HG02884 (cell line): ENCODE results near the gene DCAF11.

Experiments
- ATAC-seq: cut with Tn5 transposase; IDR thresholded peaks from one replicate; pipeline ENCODE4 v1.9.1; 2021; ENCODE audit warnings: mild to moderate bottlenecking, moderate library complexity; ENCODE audit not compliant: unreplicated experiment

The DCAF11 gene

DNA sequence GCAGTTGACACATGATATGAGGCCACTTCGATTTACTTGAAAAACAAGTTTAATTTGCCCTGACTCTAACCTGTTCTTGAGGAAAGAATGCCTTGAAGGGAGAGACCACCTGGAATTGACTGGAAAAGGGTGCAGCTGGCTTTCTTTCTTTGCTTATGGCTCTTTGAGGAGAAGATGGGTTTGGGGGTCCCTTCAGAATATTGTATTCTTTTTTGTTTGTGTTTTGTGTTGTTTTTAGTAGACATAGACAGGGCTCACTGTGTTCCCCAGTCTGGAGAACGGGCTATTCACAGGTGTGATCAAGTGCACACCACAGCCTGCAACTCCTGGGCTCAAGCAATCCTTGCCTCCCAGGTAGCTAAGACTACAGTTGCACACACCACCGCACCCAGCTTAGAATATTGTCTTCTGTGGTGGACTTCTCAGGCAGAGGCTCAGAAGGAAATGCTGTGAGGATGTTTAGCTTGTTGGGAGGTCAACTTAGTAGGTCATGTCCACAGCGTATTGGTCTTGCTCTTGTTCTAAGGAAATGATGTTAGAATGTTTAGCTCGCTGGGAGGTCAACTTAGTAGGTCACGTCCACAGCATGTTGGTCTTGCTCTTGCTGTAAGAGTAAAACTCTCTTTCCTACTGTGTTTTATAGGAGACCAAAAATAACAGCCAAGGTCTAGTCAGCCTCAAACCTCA is 1.7 kb downstream of the DCAF11 start:
- no peak for ATAC-seq

DNA sequence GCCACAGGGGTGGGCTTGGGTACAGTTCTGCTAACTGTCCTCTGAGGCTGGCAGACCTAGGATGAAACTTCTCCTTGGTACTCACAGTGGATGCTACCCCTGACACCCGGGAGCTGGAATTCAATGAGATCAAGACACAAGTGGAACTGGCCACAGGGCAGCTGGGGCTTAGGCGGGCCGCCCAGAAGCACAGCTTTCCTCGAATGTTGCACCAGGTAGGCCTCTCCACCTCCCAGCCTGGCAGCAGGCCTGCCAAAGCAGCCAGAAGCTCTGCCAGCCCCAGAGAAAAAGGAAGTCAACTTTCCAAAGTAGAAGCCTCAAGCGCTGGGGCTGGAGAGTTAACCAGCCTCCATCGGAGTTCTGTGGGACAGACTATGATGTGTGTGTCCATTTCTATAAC is 2.6 kb downstream of the DCAF11 start:
- ATAC-seq = no peak

DNA sequence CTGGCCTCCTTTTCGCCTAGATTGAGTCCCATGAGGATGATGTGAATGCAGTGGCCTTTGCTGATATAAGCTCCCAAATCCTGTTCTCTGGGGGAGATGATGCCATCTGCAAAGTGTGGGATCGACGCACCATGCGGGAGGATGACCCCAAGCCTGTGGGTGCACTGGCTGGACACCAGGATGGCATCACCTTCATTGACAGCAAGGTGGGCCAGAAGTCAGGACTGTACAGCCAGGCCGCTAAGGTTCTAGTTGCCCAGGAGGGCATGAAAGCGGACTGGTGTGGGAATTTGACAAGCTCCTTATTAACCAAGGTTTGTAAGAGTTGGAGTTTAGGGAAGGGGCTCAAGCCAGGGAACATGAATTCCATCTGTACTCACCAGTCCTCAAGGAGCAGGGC is 5.1 kb downstream of the DCAF11 start:
- no peak for ATAC-seq

DNA sequence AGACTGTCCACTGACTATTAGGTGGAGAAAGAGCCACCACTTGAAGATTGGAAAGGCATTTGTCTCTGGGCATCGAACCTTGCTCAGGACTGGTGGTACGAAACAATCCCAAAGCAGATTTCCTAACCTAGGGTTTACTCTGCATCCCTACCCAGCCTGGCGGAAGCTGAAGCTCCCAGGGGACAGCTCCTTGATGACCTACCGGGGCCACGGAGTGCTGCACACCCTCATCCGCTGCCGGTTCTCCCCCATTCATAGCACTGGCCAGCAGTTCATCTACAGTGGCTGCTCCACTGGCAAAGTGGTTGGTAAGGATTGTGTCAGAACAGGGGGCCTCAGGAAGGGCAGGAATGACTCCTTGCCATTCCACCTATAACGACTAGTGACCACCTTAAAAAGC is 6.6 kb downstream of the DCAF11 start:
- no peak for ATAC-seq

DNA sequence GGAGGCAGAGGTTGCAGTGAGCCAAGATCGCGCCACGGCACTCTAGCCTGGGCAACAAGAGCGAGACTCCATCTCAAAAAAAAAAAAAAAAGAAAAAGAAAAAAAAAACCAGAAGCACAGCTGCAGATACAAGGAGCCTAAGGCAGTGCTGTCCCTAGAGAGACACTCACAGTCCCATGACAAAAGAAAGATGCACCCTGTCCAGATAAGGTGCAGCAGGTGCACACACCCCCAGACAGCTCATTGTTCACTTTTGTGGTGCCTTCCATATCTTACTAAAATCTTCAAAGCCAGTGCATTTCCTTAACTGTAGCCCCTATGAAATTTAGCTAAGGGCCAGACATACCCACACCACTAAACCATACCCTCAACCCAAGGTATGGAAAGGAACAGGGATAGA is 7.8 kb downstream of the DCAF11 start:
- no peak for ATAC-seq

DNA sequence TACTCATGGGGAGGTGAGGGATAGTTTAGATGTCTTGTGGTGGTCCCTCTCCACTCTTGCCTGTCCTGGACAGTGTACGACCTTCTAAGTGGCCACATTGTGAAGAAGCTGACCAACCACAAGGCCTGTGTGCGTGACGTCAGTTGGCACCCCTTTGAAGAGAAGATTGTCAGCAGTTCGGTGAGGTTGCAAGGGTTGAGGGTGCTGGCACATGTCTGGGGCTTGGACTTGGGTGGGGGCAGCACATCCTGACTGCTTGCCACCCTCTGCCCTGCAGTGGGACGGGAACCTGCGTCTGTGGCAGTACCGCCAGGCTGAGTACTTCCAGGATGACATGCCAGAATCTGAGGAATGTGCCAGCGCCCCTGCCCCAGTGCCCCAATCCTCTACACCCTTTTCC is 8.3 kb downstream of the DCAF11 start:
- no peak for ATAC-seq

DNA sequence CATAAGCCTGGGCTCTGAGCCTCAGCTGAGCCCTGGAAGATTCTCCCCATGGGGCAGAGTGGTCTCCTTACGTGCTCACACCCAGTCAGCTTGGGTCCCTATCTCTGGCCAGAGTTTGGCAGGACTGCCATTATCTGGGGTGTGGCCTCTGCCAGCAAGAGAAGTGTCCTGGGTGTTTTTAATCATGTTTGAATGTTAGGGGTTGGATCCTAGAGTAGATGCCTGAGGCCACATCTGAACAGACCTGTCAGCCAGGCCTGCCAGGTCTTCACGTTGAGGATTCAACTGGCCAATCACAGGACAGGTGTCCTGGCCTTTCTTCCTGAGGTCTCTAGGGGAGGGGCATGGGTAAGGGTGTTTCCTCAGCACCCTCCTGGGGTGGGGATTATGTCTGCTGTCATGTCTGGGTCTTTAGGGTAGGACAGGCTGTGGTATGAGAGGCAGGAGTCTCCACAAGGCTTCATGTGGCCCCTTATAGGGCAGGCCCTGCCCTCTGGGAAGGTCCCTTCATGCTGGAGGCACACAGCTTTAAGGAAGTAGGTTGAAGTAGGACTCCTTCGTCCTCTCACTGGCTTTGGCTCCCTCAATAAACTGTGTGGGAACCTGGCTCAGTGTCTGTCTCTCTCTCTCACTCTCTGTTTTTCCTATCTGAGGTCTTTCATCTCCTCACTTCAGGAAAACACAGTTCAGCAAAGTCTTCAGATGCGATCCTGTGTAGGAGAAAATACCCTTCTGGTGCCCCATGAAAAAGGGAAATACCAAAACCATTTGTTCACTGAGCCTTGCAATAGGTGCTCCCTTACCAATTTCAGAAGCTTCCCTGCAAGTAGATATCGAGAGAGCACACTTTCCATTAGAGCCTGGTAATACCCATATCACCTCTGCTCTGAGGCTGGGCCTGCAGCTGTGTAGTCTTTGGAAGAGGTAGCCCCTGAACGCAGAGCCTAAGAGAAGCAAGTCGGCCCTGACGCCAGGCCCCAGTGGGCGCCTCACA is 9.1 kb downstream of the DCAF11 start:
- ATAC-seq = peak; percentile 61

DNA sequence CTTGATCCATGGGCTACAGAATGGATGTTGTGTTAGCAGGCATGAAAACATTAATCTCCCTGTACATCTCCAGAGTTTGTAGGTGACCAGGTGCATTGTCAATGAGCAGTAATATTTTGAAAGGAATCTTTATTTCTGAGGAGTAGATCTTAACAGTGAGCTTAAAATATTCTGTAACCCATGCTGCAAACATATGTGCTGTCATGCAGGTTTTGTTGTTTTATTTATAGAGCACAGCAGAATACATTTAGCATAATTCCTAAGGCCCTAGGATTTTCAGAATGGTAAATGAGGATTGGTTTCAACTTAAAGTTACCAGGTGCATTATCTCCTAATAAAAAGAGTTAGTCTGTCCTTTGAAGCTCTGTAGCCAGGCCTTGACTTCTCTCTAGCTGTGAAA is 12.4 kb downstream of the DCAF11 start:
- no peak for ATAC-seq

DNA sequence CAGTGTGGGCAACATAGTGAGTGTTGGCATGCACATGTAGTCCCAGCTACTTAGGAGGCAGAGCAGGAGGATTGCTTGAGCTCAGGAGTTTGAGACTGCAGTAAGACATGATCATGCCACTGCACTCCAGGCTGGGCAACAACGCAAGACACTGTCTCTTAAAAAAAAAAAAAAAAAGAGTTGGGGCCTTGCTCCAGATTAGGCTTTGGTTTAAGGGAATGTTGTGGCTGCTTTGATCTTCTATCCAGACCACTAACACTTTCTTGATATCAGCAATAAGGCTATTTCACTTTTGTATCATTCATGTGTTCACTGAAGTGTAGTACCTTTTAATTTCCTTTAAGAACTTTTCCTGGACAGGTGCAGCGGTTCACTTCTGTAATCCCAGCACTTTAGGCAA is 13.1 kb downstream of the DCAF11 start:
- no peak for ATAC-seq

DNA sequence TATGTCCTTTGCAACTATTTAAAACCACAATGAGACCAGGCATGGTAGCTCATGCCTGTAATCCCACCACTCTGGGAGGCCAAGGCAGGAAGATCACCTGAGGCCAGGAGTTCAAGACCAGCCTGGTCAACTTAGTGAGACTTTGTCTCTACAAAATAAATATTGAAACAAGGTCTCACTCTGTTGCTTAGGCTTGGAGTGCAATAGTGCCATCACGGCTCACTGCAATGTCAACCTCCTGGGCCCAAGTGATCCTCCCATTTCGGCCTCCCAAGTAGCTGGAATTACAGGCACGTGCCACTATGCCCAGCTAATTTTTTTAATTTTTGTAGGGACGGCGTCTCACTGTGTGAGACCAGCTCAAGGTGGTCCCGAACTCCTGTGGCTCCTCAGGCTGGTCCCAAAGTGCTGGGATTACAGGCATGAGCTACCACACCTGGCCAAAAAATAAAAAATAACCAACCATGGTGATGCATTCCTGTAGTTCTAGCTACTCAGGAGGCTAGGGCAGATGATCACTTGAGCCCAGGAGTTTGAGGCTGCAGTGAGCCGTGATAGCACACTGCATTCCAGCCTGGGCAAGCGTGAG is 14.9 kb downstream of the DCAF11 start:
- ATAC-seq = no peak

DNA sequence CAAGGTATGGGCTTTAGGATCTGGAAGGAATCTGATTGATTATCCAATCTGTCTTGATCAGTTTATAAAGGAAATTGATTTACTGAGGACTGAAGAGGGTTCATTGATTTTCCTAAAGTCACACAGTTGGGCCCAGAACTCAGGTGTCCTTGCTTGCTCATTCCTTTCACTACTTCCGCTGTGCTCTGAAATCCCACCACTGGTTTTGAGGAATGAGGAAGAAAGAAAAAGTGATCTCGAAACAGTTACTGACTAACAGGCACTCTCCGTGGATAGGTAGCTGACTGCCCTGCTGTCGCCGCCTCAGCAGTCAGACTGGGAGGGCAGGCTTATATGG is 15.8 kb downstream of the DCAF11 start, which contains the start of gene FITM1:
FITM1 (plus strand) TSS at position 280 of the 337 bp plus-strand sequence. CDS start 905 bp downstream, outside the sequence.
- ATAC-seq = no peak

DNA sequence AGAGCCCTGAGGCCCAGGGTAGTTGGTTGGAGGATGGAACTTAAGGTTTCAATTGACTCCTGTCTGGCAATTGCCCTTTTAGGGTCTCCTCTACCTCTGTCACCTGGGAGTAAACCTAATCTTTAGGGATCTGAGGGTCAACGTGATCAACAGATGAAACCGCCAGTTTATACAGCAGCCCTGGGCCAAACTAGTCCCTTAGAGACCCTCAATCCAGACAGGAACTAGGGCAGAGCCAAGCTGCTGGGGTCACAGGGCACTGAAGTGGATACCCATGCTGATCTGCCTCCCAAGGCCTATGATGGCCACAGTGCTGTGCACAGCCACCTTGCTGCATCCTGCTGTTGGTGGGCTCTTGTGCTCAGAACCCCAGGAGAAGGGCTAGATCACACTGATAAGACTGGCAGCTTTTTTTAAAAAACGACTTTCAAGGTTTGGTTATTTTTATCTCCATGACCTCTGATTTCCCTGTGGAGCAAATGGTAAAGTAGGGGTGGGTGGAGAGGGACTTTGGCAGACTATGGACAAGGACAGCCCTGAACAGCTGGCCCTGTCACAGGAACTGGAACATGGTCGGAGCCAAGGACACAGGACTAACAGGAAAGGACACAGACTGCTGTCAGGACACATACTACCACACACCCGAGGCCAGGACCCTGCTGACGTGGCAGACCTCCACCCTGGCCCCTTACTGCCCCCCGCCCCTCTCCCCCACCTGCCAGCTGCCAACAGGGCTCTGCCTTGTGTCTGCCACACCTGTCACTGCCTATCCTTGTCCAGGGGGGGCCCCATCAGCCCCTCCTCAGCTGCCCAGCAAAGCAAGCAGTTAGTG is 16.4 kb downstream of the DCAF11 start:
- no peak for ATAC-seq

DNA sequence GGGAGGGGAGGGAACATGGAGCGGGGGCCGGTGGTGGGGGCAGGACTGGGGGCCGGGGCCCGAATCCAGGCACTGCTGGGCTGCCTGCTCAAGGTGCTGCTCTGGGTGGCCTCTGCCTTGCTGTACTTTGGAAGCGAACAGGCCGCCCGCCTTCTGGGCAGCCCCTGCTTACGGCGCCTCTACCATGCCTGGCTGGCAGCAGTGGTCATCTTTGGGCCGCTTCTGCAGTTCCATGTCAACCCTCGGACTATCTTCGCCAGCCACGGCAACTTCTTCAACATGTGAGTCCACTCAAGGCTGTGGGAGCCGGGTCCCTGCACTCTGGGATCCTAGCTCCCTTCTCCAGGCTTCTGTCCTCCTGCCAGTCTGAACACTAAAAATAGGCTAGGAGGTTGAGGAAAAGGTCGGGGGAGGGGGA is 17.0 kb downstream of the DCAF11 start:
- no peak for ATAC-seq

DNA sequence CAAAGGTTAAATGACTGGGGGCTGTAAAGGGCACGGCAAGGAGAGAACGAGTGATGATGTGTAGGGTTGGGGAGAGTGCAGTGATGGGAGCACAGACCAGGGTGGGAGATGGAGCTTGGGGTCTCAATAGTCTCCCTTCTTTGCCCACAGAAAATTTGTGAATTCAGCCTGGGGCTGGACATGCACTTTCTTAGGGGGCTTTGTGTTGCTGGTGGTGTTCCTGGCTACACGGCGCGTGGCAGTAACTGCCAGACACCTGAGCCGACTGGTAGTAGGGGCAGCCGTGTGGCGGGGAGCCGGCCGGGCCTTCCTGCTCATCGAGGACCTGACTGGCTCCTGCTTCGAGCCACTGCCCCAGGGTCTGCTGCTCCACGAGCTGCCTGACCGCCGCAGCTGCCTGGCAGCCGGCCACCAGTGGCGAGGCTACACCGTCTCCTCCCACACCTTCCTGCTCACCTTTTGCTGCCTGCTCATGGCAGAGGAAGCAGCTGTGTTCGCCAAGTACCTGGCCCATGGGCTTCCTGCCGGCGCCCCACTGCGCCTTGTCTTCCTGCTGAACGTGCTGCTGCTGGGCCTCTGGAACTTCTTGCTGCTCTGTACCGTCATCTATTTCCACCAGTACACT is 17.6 kb downstream of the DCAF11 start:
- ATAC-seq = no peak

DNA sequence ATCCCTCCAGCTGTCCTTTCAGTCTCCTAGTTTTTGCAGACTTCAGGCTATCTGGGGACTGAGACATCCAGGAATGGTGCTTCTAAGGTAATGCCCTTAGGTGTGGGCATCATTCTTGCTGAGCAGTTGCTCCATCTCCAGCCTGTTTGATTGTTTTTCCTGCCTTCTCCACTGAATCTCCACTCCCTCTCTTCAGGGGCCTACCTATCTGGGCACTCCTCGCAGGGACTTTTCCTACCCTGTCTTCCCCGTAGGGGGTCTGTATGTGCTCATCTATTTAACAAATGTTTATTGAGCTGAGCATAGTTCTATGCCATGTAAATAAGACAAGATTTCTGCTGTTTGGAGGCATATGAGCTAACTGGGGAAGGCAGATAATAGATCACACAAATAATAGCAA is 18.4 kb downstream of the DCAF11 start:
- no peak for ATAC-seq

DNA sequence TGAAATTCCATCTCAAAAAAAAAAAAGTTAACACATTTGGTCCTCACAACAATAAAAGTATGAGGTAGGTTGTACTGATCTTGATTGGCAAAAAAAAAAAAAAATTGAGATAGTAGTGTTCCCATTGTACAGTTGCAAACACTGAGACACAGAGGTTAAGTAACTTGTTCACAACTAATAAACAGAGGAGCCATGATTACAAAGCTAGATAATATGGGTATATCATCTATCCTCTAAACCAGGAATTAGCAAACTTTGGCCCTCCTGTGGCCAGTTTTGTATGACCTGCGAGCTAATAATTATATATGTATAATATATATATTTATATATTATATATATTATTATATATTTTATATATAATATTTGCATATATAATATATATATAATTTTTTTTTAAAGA is 19.2 kb downstream of the DCAF11 start:
- ATAC-seq = no peak

DNA sequence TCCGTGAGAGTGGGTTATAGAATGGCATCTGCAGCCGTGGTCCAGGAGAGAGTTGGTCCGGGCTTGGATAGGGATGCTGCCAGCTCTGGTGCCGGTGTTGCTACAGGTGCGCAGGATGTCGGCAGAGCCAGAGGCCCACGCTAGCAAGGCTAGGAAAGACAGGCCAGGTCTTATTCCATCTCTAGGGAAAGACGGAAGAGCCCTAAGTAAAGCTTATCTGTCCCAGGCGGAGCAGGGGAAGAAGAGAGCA is 20.9 kb downstream of the DCAF11 start:
- no peak for ATAC-seq

DNA sequence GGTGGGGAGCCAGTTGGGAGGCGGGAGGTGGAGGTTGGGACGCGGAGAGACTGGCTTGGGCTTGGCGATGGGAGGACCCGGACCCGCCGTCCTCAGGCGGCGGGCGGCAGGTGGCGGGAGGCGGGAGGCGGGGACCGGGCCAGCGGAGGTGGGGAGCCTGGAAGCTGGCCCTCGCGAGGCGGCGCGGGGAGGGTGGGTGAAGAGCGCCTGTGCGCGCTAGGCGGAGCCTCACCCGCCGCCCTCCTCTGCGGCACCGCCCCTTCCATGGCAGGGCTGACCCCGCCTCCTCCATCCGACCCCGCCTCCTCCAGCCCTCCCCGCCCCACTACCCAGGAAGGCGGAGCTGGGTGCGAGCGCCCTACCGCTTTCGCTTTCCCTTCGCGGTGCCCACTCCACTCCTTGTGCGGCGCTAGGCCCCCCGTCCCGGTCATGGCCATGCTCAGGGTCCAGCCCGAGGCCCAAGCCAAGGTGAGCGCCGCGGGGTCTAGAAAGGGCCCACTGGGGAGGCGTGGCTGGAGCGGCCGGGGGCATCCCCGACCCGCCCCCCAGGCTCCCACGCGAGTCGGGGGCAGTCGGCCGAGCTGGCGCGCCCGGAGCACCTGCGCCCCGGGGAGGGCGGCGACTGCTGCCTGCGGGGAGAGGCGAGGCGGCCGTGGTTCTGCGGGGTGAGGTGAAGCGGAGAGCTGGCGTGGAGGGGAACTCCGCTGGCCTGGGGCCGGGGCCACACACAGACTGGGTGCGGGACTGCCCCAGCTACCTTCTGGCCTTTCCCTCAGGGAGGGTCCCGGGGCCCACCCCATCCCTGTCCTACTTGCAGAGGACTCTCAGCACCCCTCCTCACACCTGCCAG is 21.5 kb downstream of the DCAF11 start, which contains the start of gene PSME1:
PSME1 (plus strand) TSS at position 361 of the 850 bp plus-strand sequence; CDS start at position 430, 69 bp downstream.
- peak; percentile 74 for ATAC-seq

DNA sequence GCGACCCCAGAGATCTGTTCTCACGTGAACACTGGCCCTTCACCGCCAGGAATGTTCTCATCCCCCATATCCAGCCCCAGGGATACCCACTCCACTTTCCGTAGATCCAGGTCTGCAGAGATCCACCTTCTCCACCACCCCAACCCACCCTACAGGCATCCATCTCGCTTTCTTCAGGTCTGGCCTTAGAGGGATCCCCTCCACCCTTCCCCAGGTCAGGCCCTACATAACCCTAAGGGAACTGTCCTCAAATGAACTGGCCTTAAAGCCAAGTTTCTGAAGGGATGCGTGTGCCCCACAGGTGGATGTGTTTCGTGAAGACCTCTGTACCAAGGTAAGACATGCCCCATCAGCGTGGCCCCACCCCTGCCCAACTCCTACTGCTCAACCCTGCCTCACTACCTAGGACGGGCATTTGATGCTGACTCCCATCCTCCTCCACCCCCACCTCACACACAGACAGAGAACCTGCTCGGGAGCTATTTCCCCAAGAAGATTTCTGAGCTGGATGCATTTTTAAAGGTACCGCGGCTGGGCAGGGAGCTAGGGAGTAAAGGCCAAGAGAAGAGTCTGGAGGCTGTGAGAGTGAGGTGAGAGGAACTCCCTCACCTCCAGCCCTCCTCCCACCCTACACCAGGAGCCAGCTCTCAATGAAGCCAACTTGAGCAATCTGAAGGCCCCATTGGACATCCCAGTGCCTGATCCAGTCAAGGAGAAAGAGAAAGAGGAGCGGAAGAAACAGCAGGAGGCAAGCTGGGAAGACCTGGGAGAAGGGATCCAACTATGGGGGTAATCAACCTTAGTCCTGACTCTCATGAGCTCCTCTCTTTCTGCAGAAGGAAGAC is 22.3 kb downstream of the DCAF11 start:
- no peak for ATAC-seq
